Fibroblast of lung (primary cell): ENCODE data around the gene CSTF3. TPM values are rescaled to one million over a fixed set of nuclear protein-coding genes. Genes with fewer than 3 reads are reported as not detected.
"Not testable (repeated sequence)": the region's sequence is repeated elsewhere in the genome, so short reads cannot be mapped to it uniquely, and the experiment has no call there.

Source experiments
- DNase-seq, 2 donors: peaks; one replicate each; pipeline versions ENCODE4 v3.0.0 to v3.0.0-alpha.2; 2010; ENCODE audit warnings: low read depth in 2 of 2
- H2AFZ ChIP-seq: 2 replicates; pipeline ENCODE4 v1.5.1; 2012; ENCODE audit warnings: low read length, control low read depth, inconsistent platforms
- H3K27ac ChIP-seq: 2 replicates; pipeline ENCODE4 v1.5.1; 2011; ENCODE audit warnings: low read length, control low read depth; ENCODE audit not compliant: insufficient read depth
- H3K27me3 ChIP-seq: 2 replicates; pipeline ENCODE4 v1.5.1; 2011; ENCODE audit warnings: mild to moderate bottlenecking, low read length; ENCODE audit not compliant: control insufficient read depth, insufficient read depth
- H3K36me3 ChIP-seq: 2 replicates; pipeline ENCODE4 v1.5.1; 2011; ENCODE audit warnings: low read length; ENCODE audit not compliant: control insufficient read depth, insufficient read depth
- H3K4me1 ChIP-seq: 2 replicates; pipeline ENCODE4 v1.5.1; 2011; ENCODE audit warnings: low read length; ENCODE audit not compliant: control insufficient read depth, insufficient read depth; ENCODE audit errors: extremely low read depth
- H3K4me2 ChIP-seq: 2 replicates; pipeline ENCODE4 v1.5.1; 2011; ENCODE audit warnings: low read length, control low read depth; ENCODE audit not compliant: insufficient read depth; ENCODE audit errors: extremely low read depth
- H3K4me3 ChIP-seq, 4 experiments: fragments of 200-600 bp in 1 of 4; sonication (generic) in 1 of 4; replicated peaks in 1 of 4; 2 replicates each; pipeline ENCODE4 v1.5.1; 2011 to 2016; ENCODE audit warnings: low read length in 4 of 4, low read depth in 3 of 4, mild to moderate bottlenecking in 3 of 4, control low read depth in 2 of 4, inconsistent platforms in 1 of 4, mixed read lengths in 1 of 4; ENCODE audit not compliant: insufficient read depth in 1 of 4; ENCODE audit errors: control extremely low read depth in 1 of 4
- H3K79me2 ChIP-seq: 2 replicates; pipeline ENCODE4 v1.5.1; 2012; ENCODE audit warnings: mild to moderate bottlenecking, low read length, inconsistent platforms; ENCODE audit not compliant: control insufficient read depth, insufficient read depth
- H3K9ac ChIP-seq: 2 replicates; pipeline ENCODE4 v1.5.1; 2011; ENCODE audit warnings: mild to moderate bottlenecking, low read length, control low read depth; ENCODE audit not compliant: insufficient read depth
- H3K9me3 ChIP-seq: 2 replicates; pipeline ENCODE4 v1.5.1; 2012; ENCODE audit warnings: low read depth, low read length; ENCODE audit not compliant: control insufficient read depth, insufficient read depth
- H4K20me1 ChIP-seq: 2 replicates; pipeline ENCODE4 v1.5.1; 2011; ENCODE audit warnings: low read length; ENCODE audit not compliant: control insufficient read depth, insufficient read depth; ENCODE audit errors: extremely low read depth
- CTCF ChIP-seq, 2 donors: IDR thresholded peaks in 1 of 2; conservative IDR thresholded peaks in 1 of 2; 1 replicate in 1 of 2; 2 replicates in 1 of 2; pipeline ENCODE4 v1.5.1; 2011 to 2012; ENCODE audit warnings: low read length in 2 of 2, control low read depth in 1 of 2, inconsistent platforms in 1 of 2, low read depth in 1 of 2, mild to moderate bottlenecking in 1 of 2
- EZH2 ChIP-seq: IDR thresholded peaks from 2 replicates; pipeline ENCODE4 v1.5.1; 2012; ENCODE audit warnings: low read length, control low read depth, mild to moderate bottlenecking; ENCODE audit errors: missing control alignments
- polyA plus RNA-seq, 2 donors: library from polyadenylated mRNA; depleted of rRNA in 1 of 2; stranded (reverse) in 1 of 2; unstranded in 1 of 2; fragments of >200 nt; gene quantifications; 2 replicates each; pipeline ENCODE4 v1.2.1, GENCODE V29; 2011 to 2012; ENCODE audit warnings: missing spikeins in 1 of 2
- total RNA-seq: library from RNA; depleted of rRNA; stranded (reverse); fragments of >200 nt; gene quantifications from 2 replicates; pipeline ENCODE4 v1.2.1, GENCODE V29; 2014

Gene CSTF3
- total and polyA plus RNA-seq, 2 donors (not counting 1 experiment from before 2014, with no cell fraction given): 26.3 to 27.4 TPM

- Histone ChIP-seq H3K4me1 (peaks cover 3% of the 10 kb centered on the region), H3K36me3 (no peaks in the 10 kb centered on the region), H4K20me1 (no peaks in the 10 kb centered on the region), H3K4me2 (no peak overlapping the region), H3K79me2 (no peaks in the 10 kb centered on the region), H3K27ac (no peak overlapping the region), H3K9me3 (no peaks in the 10 kb centered on the region), H3K27me3 (no peaks in the 10 kb centered on the region), H3K9ac (no peak overlapping the region), H2AFZ (no peak overlapping the region), H3K4me3 (no peak overlapping the region)
- DNase-seq: no peak
- TF ChIP-seq CTCF (conservative IDR thresholded peaks at IDR 0.05 in 1 of 2, IDR thresholded peaks at IDR 0.05 in 1 of 2; ENCODE audit: low read depth in 1 of 2, low read length in 2 of 2) (no peak), EZH2 (no peak)
These were observed 104.0 kb downstream of the CSTF3 start for GRCh38 chr11:33057284-33057683.

- no peak for DNase-seq
- Histone ChIP-seq H4K20me1 (no peaks in the 10 kb centered on the region), H3K4me3 (no peak overlapping the region), H2AFZ (no peak overlapping the region), H3K9ac (no peak overlapping the region), H3K27ac (no peak overlapping the region), H3K36me3 (no peaks in the 10 kb centered on the region), H3K4me1 (no peaks in the 10 kb centered on the region), H3K4me2 (no peak overlapping the region), H3K27me3 (no peaks in the 10 kb centered on the region), H3K9me3 (no peaks in the 10 kb centered on the region), H3K79me2 (no peaks in the 10 kb centered on the region)
- TF ChIP-seq EZH2 (no peak), CTCF (conservative IDR thresholded peaks at IDR 0.05 in 1 of 2, IDR thresholded peaks at IDR 0.05 in 1 of 2; ENCODE audit: low read depth in 1 of 2, low read length in 2 of 2) (no peak)
These were observed 105.9 kb downstream of the CSTF3 start for GRCh38 chr11:33055375-33055774.

- H4K20me1 ChIP-seq: no peaks in the 10 kb centered on the region
These were observed 109.0 kb downstream of the CSTF3 start for GRCh38 chr11:33052231-33052630.

GRCh38 chr11:33049565-33050408 is 111.5 kb downstream of the CSTF3 start:
- H4K20me1 ChIP-seq, H3K36me3 ChIP-seq, H3K4me3 ChIP-seq, H3K4me2 ChIP-seq, DNase-seq, H3K9ac ChIP-seq, H3K79me2 ChIP-seq, H3K4me1 ChIP-seq, H3K9me3 ChIP-seq, H2AFZ ChIP-seq, H3K27me3 ChIP-seq, H3K27ac ChIP-seq: not testable (repeated sequence)

More at GRCh38 chr11:33052231-33052630, 109.0 kb downstream of the CSTF3 start:
- Histone ChIP-seq H3K4me1 (no peaks in the 10 kb centered on the region), H3K36me3 (peaks cover 2% of the 10 kb centered on the region), H3K27me3 (no peaks in the 10 kb centered on the region), H3K4me3 (no peak overlapping the region), H3K9ac (no peak overlapping the region), H2AFZ (no peak overlapping the region), H3K27ac (no peak overlapping the region), H3K9me3 (no peaks in the 10 kb centered on the region), H3K79me2 (no peaks in the 10 kb centered on the region), H3K4me2 (no peak overlapping the region)
- TF ChIP-seq CTCF (conservative IDR thresholded peaks at IDR 0.05 in 1 of 2, IDR thresholded peaks at IDR 0.05 in 1 of 2; ENCODE audit: low read depth in 1 of 2, low read length in 2 of 2): no peak
- TF ChIP-seq EZH2: no peak
- DNase-seq: no peak
